Measurements from ENCODE around the gene SLC45A2.

The SLC45A2 gene

DNA sequence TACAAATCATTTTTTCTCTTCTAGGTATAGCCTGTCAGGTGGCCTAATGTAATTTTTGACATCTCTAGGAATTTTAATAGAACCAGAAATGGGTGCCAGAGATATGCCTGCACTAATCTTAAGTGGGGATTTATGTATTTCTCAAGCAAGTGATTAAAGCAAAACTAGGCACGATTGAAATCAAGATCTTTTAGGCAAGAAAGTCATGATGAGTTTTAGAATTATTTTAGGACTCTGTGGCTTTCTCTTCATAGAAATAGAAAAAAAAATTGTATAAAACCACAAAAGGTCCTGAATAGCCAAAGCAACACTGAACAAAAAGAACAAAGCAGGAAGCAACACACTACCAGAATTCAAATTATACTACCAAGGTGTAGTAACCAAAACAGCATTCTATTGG is 24.3 kb upstream of the SLC45A2 start:
- no peak for DNase-seq
- Histone ChIP-seq H3K36me3 (ENCODE audit: control insufficient read depth, insufficient read depth, low read length) (no peaks in the 10 kb centered on the region), H3K4me3 (ENCODE audit: insufficient read depth, low read depth, low read length, poor library complexity, severe bottlenecking) (peak overlapping the region; percentile 86), H3K9me3 (ENCODE audit: control insufficient read depth, low read length) (no peaks in the 10 kb centered on the region), H3K4me1 (ENCODE audit: control insufficient read depth, insufficient read depth, low read length, poor library complexity, severe bottlenecking) (peaks cover 9% of the 10 kb centered on the region), H3K27me3 (replicated peaks; ENCODE audit: control insufficient read depth, insufficient read depth, low read length, poor library complexity, severe bottlenecking) (no peaks in the 10 kb centered on the region), H3K27ac (ENCODE audit: insufficient read depth, low read length, poor library complexity, severe bottlenecking) (peak overlapping the region; percentile 72)

GRCh38 chr5:34007621-34008600 is 23.4 kb upstream of the SLC45A2 start, which contains the start of gene AMACR:
AMACR (minus strand) TSS chr5:34008050; CDS start chr5:34008019, 31 bp downstream.
- H3K4me1 ChIP-seq (ENCODE audit: control insufficient read depth, insufficient read depth, low read length, poor library complexity, severe bottlenecking) = peaks cover 9% of the 10 kb centered on the region
- H3K9me3 ChIP-seq (ENCODE audit: control insufficient read depth, low read length) = no peaks in the 10 kb centered on the region
- DNase-seq = peak; percentile 63 to 88 (median 84)
- H3K27me3 ChIP-seq (replicated peaks; ENCODE audit: control insufficient read depth, insufficient read depth, low read length, poor library complexity, severe bottlenecking) = no peaks in the 10 kb centered on the region
- H3K36me3 ChIP-seq (ENCODE audit: control insufficient read depth, insufficient read depth, low read length) = no peaks in the 10 kb centered on the region
- H3K4me3 ChIP-seq (ENCODE audit: insufficient read depth, low read depth, low read length, poor library complexity, severe bottlenecking) = peak within 1 kb of the TSS; percentile 86
- H3K27ac ChIP-seq (ENCODE audit: insufficient read depth, low read length, poor library complexity, severe bottlenecking) = peak within 1 kb of the TSS; percentile 72

DNA sequence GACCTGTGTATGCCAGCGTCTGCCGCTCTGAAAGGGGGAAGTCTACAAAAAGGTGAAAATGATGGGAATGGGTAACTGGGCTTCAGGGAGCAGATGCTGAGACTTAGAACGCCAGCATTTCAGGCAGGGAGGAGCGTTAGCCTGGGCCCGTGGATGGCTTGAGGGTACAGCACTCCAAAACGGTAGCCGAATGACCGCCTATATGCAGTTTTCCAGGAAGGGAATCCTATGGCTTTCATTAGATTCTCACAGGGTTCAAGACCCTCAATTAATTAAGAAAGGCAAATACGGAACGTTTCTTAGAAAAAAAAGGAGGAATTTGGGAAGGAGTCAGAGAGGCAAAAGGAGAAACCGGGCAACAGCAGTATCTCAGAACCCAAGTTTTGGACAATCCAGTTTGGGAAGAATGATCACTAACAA is 22.7 kb upstream of the SLC45A2 start:
- Histone ChIP-seq H3K4me1 (ENCODE audit: control insufficient read depth, insufficient read depth, low read length, poor library complexity, severe bottlenecking) (peaks cover 9% of the 10 kb centered on the region), H3K4me3 (ENCODE audit: insufficient read depth, low read depth, low read length, poor library complexity, severe bottlenecking) (peak overlapping the region; percentile 86), H3K27ac (ENCODE audit: insufficient read depth, low read length, poor library complexity, severe bottlenecking) (peak overlapping the region; percentile 72), H3K36me3 (ENCODE audit: control insufficient read depth, insufficient read depth, low read length) (no peaks in the 10 kb centered on the region), H3K9me3 (ENCODE audit: control insufficient read depth, low read length) (no peaks in the 10 kb centered on the region), H3K27me3 (replicated peaks; ENCODE audit: control insufficient read depth, insufficient read depth, low read length, poor library complexity, severe bottlenecking) (no peaks in the 10 kb centered on the region)
- no peak for DNase-seq

DNA sequence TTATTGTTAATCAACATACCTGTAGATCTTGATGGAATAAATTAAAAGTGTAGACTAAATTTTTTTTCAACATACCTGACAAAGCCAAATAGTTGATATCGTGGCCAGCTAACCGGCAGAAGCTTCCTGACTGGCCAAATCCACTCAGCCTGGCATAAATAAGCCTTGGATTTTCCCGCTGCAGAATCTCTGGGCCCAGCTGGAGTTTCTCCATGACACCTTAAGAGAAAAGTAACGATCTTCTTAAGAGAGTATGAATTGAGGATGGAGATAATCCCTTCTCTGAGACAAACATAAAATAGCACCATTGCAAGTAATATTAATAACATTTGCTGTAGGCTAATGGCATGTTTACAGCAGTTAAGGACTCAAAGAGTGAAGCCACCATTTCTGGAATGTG is 21.2 kb upstream of the SLC45A2 start:
- H3K27me3 ChIP-seq (replicated peaks; ENCODE audit: control insufficient read depth, insufficient read depth, low read length, poor library complexity, severe bottlenecking) = no peaks in the 10 kb centered on the region
- peaks cover 9% of the 10 kb centered on the region for H3K4me1 ChIP-seq (ENCODE audit: control insufficient read depth, insufficient read depth, low read length, poor library complexity, severe bottlenecking)
- no peaks in the 10 kb centered on the region for H3K9me3 ChIP-seq (ENCODE audit: control insufficient read depth, low read length)
- H3K36me3 ChIP-seq (ENCODE audit: control insufficient read depth, insufficient read depth, low read length) = no peaks in the 10 kb centered on the region
- H3K27ac ChIP-seq (ENCODE audit: insufficient read depth, low read length, poor library complexity, severe bottlenecking) = no peak overlapping the region
- no peak overlapping the region for H3K4me3 ChIP-seq (ENCODE audit: insufficient read depth, low read depth, low read length, poor library complexity, severe bottlenecking)
- no peak for DNase-seq

DNA sequence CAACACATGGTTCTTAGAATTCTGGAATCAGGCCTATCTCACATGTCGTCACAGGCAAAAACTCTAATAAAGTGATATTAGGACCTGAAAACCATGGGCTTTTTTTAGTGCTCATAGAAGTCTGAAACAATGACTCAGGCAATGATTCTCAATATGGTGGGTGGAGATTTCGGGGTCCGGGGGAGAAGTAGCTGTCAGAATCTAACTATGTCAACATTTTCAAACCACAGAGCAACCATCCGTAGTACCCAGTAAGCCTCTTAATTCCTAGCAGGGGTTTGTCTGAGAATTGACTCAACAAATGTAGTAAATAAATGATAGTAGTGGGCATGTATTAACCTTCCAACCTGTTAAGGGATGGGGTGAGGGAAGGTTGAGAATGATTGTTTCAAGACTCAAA is 20.7 kb upstream of the SLC45A2 start:
- DNase-seq = no peak
- Histone ChIP-seq H3K4me1 (ENCODE audit: control insufficient read depth, insufficient read depth, low read length, poor library complexity, severe bottlenecking) (peaks cover 9% of the 10 kb centered on the region), H3K27ac (ENCODE audit: insufficient read depth, low read length, poor library complexity, severe bottlenecking) (no peak overlapping the region), H3K27me3 (replicated peaks; ENCODE audit: control insufficient read depth, insufficient read depth, low read length, poor library complexity, severe bottlenecking) (no peaks in the 10 kb centered on the region), H3K9me3 (ENCODE audit: control insufficient read depth, low read length) (no peaks in the 10 kb centered on the region), H3K4me3 (ENCODE audit: insufficient read depth, low read depth, low read length, poor library complexity, severe bottlenecking) (no peak overlapping the region), H3K36me3 (ENCODE audit: control insufficient read depth, insufficient read depth, low read length) (no peaks in the 10 kb centered on the region)

DNA sequence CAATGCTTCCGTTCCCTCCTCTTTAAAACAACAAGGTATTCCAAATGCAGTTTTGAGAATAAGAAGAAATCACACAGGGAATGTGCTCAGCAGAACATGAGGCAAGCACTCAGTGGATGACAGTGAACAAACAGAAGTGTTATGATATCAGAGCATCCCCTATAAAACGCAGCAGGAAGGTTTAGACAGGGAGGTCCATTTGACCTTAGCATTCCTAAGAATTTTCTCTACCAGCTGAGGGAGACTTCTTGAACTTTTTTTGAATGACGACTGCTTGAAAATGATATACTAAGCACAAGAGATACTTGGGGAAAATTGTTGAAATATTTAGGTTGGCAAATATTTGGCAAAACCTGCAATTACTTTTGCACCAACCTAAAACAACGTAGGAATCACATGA is 19.4 kb upstream of the SLC45A2 start:
- H3K36me3 ChIP-seq (ENCODE audit: control insufficient read depth, insufficient read depth, low read length) = no peaks in the 10 kb centered on the region
- no peaks in the 10 kb centered on the region for H3K27me3 ChIP-seq (replicated peaks; ENCODE audit: control insufficient read depth, insufficient read depth, low read length, poor library complexity, severe bottlenecking)
- H3K4me3 ChIP-seq (ENCODE audit: insufficient read depth, low read depth, low read length, poor library complexity, severe bottlenecking) = no peak overlapping the region
- no peaks in the 10 kb centered on the region for H3K9me3 ChIP-seq (ENCODE audit: control insufficient read depth, low read length)
- no peak for DNase-seq
- H3K27ac ChIP-seq (ENCODE audit: insufficient read depth, low read length, poor library complexity, severe bottlenecking) = no peak overlapping the region
- peaks cover 6% of the 10 kb centered on the region for H3K4me1 ChIP-seq (ENCODE audit: control insufficient read depth, insufficient read depth, low read length, poor library complexity, severe bottlenecking)

DNA sequence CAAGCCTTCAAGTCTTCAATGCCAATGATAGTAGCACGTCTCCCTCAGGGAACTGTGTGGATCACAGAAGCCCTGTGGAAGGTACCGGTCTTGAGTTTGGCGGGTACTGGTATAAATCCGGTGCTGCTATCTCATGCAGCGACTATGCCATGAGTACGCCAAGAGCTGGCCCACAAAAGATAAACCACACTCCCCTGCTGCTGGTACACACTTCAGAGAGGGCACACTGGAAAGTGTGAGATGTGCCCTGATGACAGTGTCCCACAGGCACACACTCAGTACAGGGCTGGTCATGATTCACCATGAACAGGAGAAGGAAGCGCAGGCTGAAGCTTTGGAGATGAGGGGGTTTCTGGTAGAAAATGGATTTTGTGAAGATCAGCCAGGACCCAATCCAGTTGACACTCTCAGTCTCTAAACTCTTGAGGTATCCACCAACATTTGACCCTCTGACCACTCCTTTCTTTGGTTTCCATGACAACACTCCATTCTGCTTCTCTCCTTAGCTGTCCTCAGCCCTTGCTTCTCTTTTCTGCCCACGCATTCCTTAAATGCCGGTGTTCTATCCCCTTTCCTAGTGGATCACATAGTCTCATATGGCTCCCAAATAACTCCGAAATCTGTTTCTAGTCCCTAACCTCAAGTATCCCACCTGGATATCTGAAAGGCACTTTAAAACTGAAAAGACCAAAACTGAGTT is 18.3 kb upstream of the SLC45A2 start:
- Histone ChIP-seq H3K36me3 (ENCODE audit: control insufficient read depth, insufficient read depth, low read length) (peaks cover 6% of the 10 kb centered on the region), H3K27ac (ENCODE audit: insufficient read depth, low read length, poor library complexity, severe bottlenecking) (no peak overlapping the region), H3K9me3 (ENCODE audit: control insufficient read depth, low read length) (no peaks in the 10 kb centered on the region), H3K4me3 (ENCODE audit: insufficient read depth, low read depth, low read length, poor library complexity, severe bottlenecking) (no peak overlapping the region), H3K27me3 (replicated peaks; ENCODE audit: control insufficient read depth, insufficient read depth, low read length, poor library complexity, severe bottlenecking) (no peaks in the 10 kb centered on the region), H3K4me1 (ENCODE audit: control insufficient read depth, insufficient read depth, low read length, poor library complexity, severe bottlenecking) (no peaks in the 10 kb centered on the region)
- DNase-seq = no peak

GRCh38 chr5:34001241-34001841 is 16.8 kb upstream of the SLC45A2 start:
- DNase-seq = no peak
- no peaks in the 10 kb centered on the region for H3K9me3 ChIP-seq (ENCODE audit: control insufficient read depth, low read length)
- H3K27ac ChIP-seq (ENCODE audit: insufficient read depth, low read length, poor library complexity, severe bottlenecking) = no peak overlapping the region

GRCh38 chr5:33999978-34000377 is 15.5 kb upstream of the SLC45A2 start:
- Histone ChIP-seq H3K36me3 (ENCODE audit: control insufficient read depth, insufficient read depth, low read length) (peaks cover 6% of the 10 kb centered on the region), H3K4me3 (ENCODE audit: insufficient read depth, low read depth, low read length, poor library complexity, severe bottlenecking) (no peak overlapping the region), H3K4me1 (ENCODE audit: control insufficient read depth, insufficient read depth, low read length, poor library complexity, severe bottlenecking) (no peaks in the 10 kb centered on the region), H3K27ac (ENCODE audit: insufficient read depth, low read length, poor library complexity, severe bottlenecking) (no peak overlapping the region), H3K27me3 (replicated peaks; ENCODE audit: control insufficient read depth, insufficient read depth, low read length, poor library complexity, severe bottlenecking) (no peaks in the 10 kb centered on the region), H3K9me3 (ENCODE audit: control insufficient read depth, low read length) (no peaks in the 10 kb centered on the region)
- no peak for DNase-seq

More at GRCh38 chr5:34001241-34001841, 16.8 kb upstream of the SLC45A2 start:
- Histone ChIP-seq H3K4me1 (ENCODE audit: control insufficient read depth, insufficient read depth, low read length, poor library complexity, severe bottlenecking) (no peaks in the 10 kb centered on the region), H3K36me3 (ENCODE audit: control insufficient read depth, insufficient read depth, low read length) (peaks cover 6% of the 10 kb centered on the region), H3K4me3 (ENCODE audit: insufficient read depth, low read depth, low read length, poor library complexity, severe bottlenecking) (no peak overlapping the region), H3K27me3 (replicated peaks; ENCODE audit: control insufficient read depth, insufficient read depth, low read length, poor library complexity, severe bottlenecking) (no peaks in the 10 kb centered on the region)
